Karpas-422 (cell line): ENCODE data around the gene AKAP9. TPM values are rescaled to one million over a fixed set of nuclear protein-coding genes. Genes with fewer than 3 reads are reported as not detected.

Experiments
- DNase-seq: peaks from one replicate; pipeline ENCODE4 v3.0.0-alpha.2; 2015
- H2AFZ ChIP-seq: fragments of 200-600 bp; sonication (generic); 2 replicates; pipeline ENCODE4 v1.6.1; 2014; ENCODE audit warnings: antibody characterized with exemption, low read length, mixed read lengths
- H3K27ac ChIP-seq: fragments of 200-600 bp; sonication (generic); 2 replicates; pipeline ENCODE4 v1.5.1; 2014; ENCODE audit warnings: mild to moderate bottlenecking, low read length, moderate library complexity
- H3K27me3 ChIP-seq: fragments of 200-600 bp; sonication (generic); 2 replicates; pipeline ENCODE4 v1.6.1; 2014; ENCODE audit warnings: low read length, mixed read lengths
- H3K36me3 ChIP-seq: fragments of 200-600 bp; sonication (generic); 2 replicates; pipeline ENCODE4 v1.6.1; 2014; ENCODE audit warnings: low read length, mixed read lengths; ENCODE audit not compliant: insufficient read depth
- H3K4me1 ChIP-seq: fragments of 200-600 bp; sonication (generic); 2 replicates; pipeline ENCODE4 v1.6.1; 2014; ENCODE audit warnings: mild to moderate bottlenecking, low read length, mixed read lengths
- H3K4me2 ChIP-seq: fragments of 200-600 bp; sonication (generic); 2 replicates; pipeline ENCODE4 v1.6.1; 2014; ENCODE audit warnings: low read length, low read depth, mild to moderate bottlenecking; ENCODE audit not compliant: poor library complexity, severe bottlenecking
- H3K4me3 ChIP-seq: fragments of 200-600 bp; sonication (generic); 2 replicates; pipeline ENCODE4 v1.5.1; 2014; ENCODE audit warnings: mild to moderate bottlenecking, antibody characterized with exemption, low read length, mixed read lengths
- H3K79me2 ChIP-seq: fragments of 200-600 bp; sonication (generic); 2 replicates; pipeline ENCODE4 v1.6.1; 2014; ENCODE audit warnings: mild to moderate bottlenecking, low read length, mixed read lengths
- H3K9ac ChIP-seq: fragments of 200-600 bp; sonication (generic); 2 replicates; pipeline ENCODE4 v1.6.0; 2014; ENCODE audit warnings: low read length
- H3K9me2 ChIP-seq: fragments of 200-600 bp; sonication (generic), shearing (Covaris generic); replicated peaks from 2 replicates; pipeline ENCODE4 v1.6.0; 2014; ENCODE audit warnings: mild to moderate bottlenecking, low read length, moderate library complexity; ENCODE audit not compliant: insufficient read depth
- H3K9me3 ChIP-seq: fragments of 300-700, 200-600 bp; sonication (generic); 2 replicates; pipeline ENCODE4 v1.6.1; 2014; ENCODE audit warnings: low read length, mixed read lengths
- H4K20me1 ChIP-seq: fragments of 200-600 bp; sonication (generic); 2 replicates; pipeline ENCODE4 v1.6.1; 2014; ENCODE audit warnings: mild to moderate bottlenecking, antibody characterized with exemption, low read length, low read depth; ENCODE audit not compliant: insufficient read depth
- total RNA-seq: library from RNA; depleted of rRNA; stranded (reverse); fragments of >200 nt; shearing (Covaris generic); gene quantifications from 2 replicates; pipeline ENCODE4 v1.2.3, GENCODE V29; 2014; ENCODE audit warnings: low replicate concordance

AKAP9 gene
- total RNA-seq, 1 experiment from 2014 or later: 92.9 TPM

DNA sequence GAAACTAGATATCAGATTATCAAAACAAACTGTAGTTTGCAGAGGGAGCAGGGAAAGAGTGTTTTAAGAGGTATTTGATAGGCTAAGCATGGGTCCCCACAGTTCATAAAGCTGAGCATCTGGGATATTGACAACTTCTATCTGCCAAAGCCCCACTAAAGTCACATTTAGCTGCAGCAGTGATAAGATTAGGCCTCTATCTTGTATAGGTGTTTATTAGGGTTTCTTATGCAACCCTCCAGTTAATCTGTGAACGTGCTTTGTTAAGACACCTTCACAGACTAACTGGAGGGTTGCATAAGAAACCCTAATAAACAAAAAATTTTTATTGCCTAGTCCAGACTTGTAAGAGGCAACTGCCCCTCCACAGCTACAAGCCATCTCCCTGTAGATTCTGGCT lies 115.6 kb downstream of the AKAP9 start:
- H3K27me3 ChIP-seq: no peaks in the 10 kb centered on the region
- H3K9me3 ChIP-seq: no peaks in the 10 kb centered on the region
- no peaks in the 10 kb centered on the region for H3K9me2 ChIP-seq
- H3K9ac ChIP-seq: no peak overlapping the region
- H3K36me3 ChIP-seq: no peaks in the 10 kb centered on the region
- no peak overlapping the region for H3K4me3 ChIP-seq
- peaks cover 11% of the 10 kb centered on the region; the same call in 1 of the 2 replicates for H3K79me2 ChIP-seq
- no peak overlapping the region for H3K27ac ChIP-seq
- DNase-seq: no peak
- H4K20me1 ChIP-seq: no peaks in the 10 kb centered on the region
- no peak overlapping the region for H2AFZ ChIP-seq
- peaks cover 15% of the 10 kb centered on the region for H3K4me1 ChIP-seq
- H3K4me2 ChIP-seq: no peak overlapping the region

DNA sequence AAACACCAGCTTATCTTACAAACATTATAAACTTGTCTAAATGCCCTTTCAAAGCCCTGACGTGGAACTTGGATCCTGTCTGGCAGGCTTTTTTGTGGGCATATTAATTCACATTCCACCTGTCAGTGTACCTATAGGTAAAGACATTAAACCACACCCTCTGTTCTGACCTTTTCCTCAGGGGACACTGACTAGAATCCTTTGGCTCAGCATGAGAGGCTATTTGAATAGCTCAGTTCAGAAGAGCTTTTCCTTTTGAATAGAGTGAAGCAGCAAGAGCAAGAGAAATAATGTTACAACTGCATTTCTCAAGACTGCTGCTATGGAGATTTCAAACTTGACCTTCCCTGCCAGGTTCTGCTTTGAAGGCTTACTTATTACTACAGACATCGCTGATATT lies 116.7 kb downstream of the AKAP9 start:
- DNase-seq: no peak
- Histone ChIP-seq H3K9me3 (no peaks in the 10 kb centered on the region), H2AFZ (no peak overlapping the region), H3K4me3 (no peak overlapping the region), H3K4me1 (peaks cover 15% of the 10 kb centered on the region), H4K20me1 (no peaks in the 10 kb centered on the region), H3K27ac (no peak overlapping the region), H3K4me2 (no peak overlapping the region), H3K9me2 (no peaks in the 10 kb centered on the region), H3K79me2 (peaks cover 11% of the 10 kb centered on the region; the same call in 1 of the 2 replicates), H3K27me3 (no peaks in the 10 kb centered on the region), H3K36me3 (peaks cover 7% of the 10 kb centered on the region; the same call in 1 of the 2 replicates), H3K9ac (no peak overlapping the region)

DNA sequence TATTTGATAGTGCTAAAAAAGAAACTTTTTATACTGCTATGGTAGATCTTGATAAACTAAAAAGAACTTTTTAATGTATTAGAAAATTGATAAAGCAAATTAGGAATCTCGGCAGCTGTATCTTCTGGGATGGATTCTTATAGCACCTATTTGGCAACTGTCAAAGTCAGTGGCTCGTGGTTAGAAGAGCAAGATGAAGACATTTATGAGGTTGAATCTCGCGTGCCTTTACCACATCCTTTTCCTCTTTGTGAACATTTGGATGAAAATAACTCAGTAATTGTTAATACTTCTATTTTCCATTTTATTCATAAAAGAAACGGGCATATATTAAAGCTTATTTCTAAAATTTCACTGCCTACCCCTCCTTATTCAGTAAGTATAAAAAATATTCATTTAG lies 117.4 kb downstream of the AKAP9 start:
- DNase-seq: no peak
- Histone ChIP-seq H4K20me1 (no peaks in the 10 kb centered on the region), H3K9me2 (no peaks in the 10 kb centered on the region), H3K36me3 (peaks cover 7% of the 10 kb centered on the region; the same call in 1 of the 2 replicates), H2AFZ (no peak overlapping the region), H3K9me3 (no peaks in the 10 kb centered on the region), H3K27ac (no peak overlapping the region), H3K4me3 (no peak overlapping the region), H3K4me1 (peaks cover 15% of the 10 kb centered on the region), H3K27me3 (no peaks in the 10 kb centered on the region), H3K79me2 (peaks cover 11% of the 10 kb centered on the region; the same call in 1 of the 2 replicates), H3K4me2 (no peak overlapping the region), H3K9ac (no peak overlapping the region)

DNA sequence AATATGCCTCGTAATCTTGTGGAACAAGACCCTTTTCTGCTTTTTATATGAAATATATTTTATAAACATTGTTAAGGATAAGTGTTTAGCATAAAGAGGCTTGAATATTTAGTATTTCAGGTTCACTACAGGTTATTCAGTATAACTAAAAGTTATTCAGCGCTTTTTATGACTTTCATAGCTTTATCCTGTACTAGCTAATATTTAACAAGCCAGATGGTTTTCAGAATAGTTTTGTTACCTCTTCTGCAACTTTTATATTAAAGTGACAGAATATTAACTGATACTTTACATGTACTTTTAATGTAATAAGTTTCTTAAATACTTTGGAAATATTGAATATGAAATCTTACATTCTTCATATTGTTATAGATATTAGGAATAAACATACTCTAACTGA lies 118.2 kb downstream of the AKAP9 start:
- Histone ChIP-seq H3K4me1 (peaks cover 15% of the 10 kb centered on the region), H3K9me2 (no peaks in the 10 kb centered on the region), H3K4me3 (no peak overlapping the region), H3K36me3 (peaks cover 7% of the 10 kb centered on the region; the same call in 1 of the 2 replicates), H3K27ac (no peak overlapping the region), H3K79me2 (peaks cover 8% of the 10 kb centered on the region; the same call in 1 of the 2 replicates), H3K9ac (no peak overlapping the region), H3K4me2 (no peak overlapping the region), H2AFZ (no peak overlapping the region), H4K20me1 (no peaks in the 10 kb centered on the region), H3K27me3 (no peaks in the 10 kb centered on the region), H3K9me3 (no peaks in the 10 kb centered on the region)
- DNase-seq: no peak

DNA sequence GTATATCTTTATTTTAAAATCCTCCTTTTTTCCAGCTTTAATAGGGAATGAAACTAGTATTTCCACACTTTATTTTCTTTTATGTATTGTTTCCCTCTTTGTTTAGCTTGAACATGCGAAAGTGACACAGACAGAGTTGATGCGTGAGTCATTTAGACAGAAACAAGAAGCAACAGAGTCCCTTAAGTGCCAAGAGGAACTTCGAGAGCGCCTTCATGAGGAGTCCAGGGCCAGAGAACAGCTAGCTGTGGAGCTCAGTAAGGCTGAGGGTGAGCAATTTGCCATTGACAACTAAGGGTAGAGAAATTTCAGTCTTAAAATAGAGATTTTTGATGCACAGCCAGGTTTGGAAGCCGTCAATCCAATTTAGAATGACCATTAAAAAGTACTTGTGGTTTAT lies 120.5 kb downstream of the AKAP9 start:
- no peak overlapping the region for H3K4me2 ChIP-seq
- no peak for DNase-seq
- peaks cover 15% of the 10 kb centered on the region for H3K4me1 ChIP-seq
- peaks cover 8% of the 10 kb centered on the region; the same call in 1 of the 2 replicates for H3K79me2 ChIP-seq
- H3K9ac ChIP-seq: no peak overlapping the region
- H2AFZ ChIP-seq: no peak overlapping the region
- H3K27me3 ChIP-seq: no peaks in the 10 kb centered on the region
- no peak overlapping the region for H3K27ac ChIP-seq
- no peaks in the 10 kb centered on the region for H3K9me2 ChIP-seq
- peaks cover 8% of the 10 kb centered on the region; the same call in 1 of the 2 replicates for H3K36me3 ChIP-seq
- H4K20me1 ChIP-seq: no peaks in the 10 kb centered on the region
- H3K4me3 ChIP-seq: no peak overlapping the region
- H3K9me3 ChIP-seq: no peaks in the 10 kb centered on the region

DNA sequence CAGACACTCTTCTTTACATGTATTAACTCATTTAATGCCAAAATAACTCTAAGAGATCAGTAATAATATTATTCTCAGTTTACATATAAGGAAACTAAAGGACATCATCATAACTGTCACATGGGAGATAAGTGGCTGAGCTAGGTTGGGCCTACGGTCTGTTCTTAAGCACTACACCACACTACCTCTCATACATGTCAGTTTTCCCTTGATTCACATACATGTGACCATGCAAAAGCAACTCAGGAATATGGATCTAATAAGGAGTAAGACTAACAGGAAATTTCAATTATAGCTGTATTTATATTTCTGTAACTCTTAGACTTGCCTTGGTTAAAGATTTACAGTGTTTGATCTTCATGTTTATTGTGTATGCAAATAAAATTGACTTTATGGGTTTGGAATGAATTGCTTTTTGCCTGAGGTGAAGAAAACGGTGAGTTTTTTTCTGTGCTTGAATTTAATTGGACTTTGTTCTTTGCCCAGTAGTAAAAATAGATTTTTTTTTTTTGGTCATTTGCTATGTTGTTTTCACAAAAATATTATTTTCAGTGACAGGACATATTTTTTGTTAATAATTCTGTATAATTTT lies 123.9 kb downstream of the AKAP9 start:
- Histone ChIP-seq H4K20me1 (no peaks in the 10 kb centered on the region), H3K79me2 (no peaks in the 10 kb centered on the region; the same call in 1 of the 2 replicates), H3K9me2 (no peaks in the 10 kb centered on the region; the same call in 1 of the 2 replicates), H2AFZ (no peak overlapping the region), H3K27me3 (no peaks in the 10 kb centered on the region), H3K4me3 (no peak overlapping the region), H3K4me2 (no peak overlapping the region), H3K27ac (no peak overlapping the region), H3K36me3 (peaks cover 18% of the 10 kb centered on the region; the same call in 1 of the 2 replicates), H3K4me1 (no peaks in the 10 kb centered on the region), H3K9me3 (no peaks in the 10 kb centered on the region), H3K9ac (no peak overlapping the region)
- no peak for DNase-seq

DNA sequence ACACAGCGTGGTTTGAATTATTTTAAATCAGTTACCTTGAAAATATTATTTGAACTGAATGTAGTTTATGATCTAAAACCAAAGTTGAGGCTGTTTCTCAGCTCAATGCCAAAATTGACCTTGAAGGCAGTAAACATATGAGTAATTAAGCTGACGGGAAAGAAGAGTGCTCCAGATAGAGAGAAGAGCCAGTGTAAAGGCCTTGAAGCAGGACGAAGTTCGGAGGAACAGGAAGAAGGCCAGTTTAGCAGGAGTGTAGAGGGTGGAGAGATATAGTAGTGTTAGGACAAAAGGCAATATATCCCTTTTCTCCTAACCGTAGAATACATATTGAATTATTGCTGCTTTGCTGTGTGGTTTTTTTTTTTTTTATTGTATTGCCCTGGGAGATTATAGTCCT lies 130.4 kb downstream of the AKAP9 start:
- no peaks in the 10 kb centered on the region for H3K9me3 ChIP-seq
- H3K4me2 ChIP-seq: no peak overlapping the region
- H3K36me3 ChIP-seq: peaks cover 31% of the 10 kb centered on the region; the same call in 1 of the 2 replicates
- no peaks in the 10 kb centered on the region for H4K20me1 ChIP-seq
- H2AFZ ChIP-seq: no peak overlapping the region
- no peak for DNase-seq
- H3K79me2 ChIP-seq: no peaks in the 10 kb centered on the region; the same call in 1 of the 2 replicates
- no peak overlapping the region for H3K27ac ChIP-seq
- H3K9me2 ChIP-seq: no peaks in the 10 kb centered on the region; the same call in 1 of the 2 replicates
- no peaks in the 10 kb centered on the region for H3K27me3 ChIP-seq
- H3K4me3 ChIP-seq: no peak overlapping the region
- H3K9ac ChIP-seq: no peak overlapping the region
- no peaks in the 10 kb centered on the region for H3K4me1 ChIP-seq

DNA sequence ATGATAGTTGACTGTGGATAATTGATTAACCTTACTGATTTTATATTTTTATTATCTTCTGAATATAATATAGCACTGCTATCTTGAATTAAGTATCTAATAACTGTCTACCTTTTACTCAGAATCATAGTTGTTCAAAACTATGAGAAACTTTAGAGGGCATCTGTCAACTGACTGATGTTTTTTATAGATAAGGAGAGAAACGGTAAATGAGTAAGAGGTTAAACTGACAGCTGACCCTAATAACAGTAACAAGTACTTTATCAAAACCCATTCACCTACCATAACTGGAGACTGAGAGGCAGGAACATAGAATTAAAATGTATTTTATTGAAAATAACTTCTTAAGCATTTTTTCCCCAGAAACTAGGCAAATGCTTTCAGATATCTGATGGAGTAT lies 131.5 kb downstream of the AKAP9 start:
- no peak overlapping the region for H2AFZ ChIP-seq
- DNase-seq: no peak
- H3K79me2 ChIP-seq: no peaks in the 10 kb centered on the region; the same call in 1 of the 2 replicates
- H3K27me3 ChIP-seq: no peaks in the 10 kb centered on the region
- H3K27ac ChIP-seq: no peak overlapping the region
- no peak overlapping the region for H3K9ac ChIP-seq
- no peaks in the 10 kb centered on the region for H4K20me1 ChIP-seq
- H3K4me1 ChIP-seq: no peaks in the 10 kb centered on the region
- no peaks in the 10 kb centered on the region; the same call in 1 of the 2 replicates for H3K9me2 ChIP-seq
- H3K36me3 ChIP-seq: peaks cover 24% of the 10 kb centered on the region; the same call in 1 of the 2 replicates
- H3K9me3 ChIP-seq: no peaks in the 10 kb centered on the region
- no peak overlapping the region for H3K4me3 ChIP-seq
- no peak overlapping the region for H3K4me2 ChIP-seq
